Ovary (tissue), 3 donors: ENCODE data around the gene CP.

ENCODE experiments used
- EP300 ChIP-seq: sonication (generic); formaldehyde crosslinking; IDR thresholded peaks from one replicate; pipeline ENCODE4 v1.6.1; 2017; ENCODE audit warnings: antibody characterized with exemption
- POLR2A ChIP-seq: fragments of 450-650 bp; IDR thresholded peaks from one replicate; pipeline ENCODE4 v1.6.1; 2017; ENCODE audit warnings: antibody characterized with exemption, mild to moderate bottlenecking, moderate library complexity
- TF ChIP-seq, protein P1 (sequence below), 3 donors: fragments of 450-650 bp in 2 of 3; fragments of 200-600 bp in 1 of 3; IDR thresholded peaks; one replicate each; pipeline versions ENCODE4 v1.5.1 to v1.8.0; 2016 to 2022; ENCODE audit warnings: antibody characterized with exemption in 3 of 3, mild to moderate bottlenecking in 1 of 3
- donor health status: DM: no; HTN: no; CAD: no.

DNA sequence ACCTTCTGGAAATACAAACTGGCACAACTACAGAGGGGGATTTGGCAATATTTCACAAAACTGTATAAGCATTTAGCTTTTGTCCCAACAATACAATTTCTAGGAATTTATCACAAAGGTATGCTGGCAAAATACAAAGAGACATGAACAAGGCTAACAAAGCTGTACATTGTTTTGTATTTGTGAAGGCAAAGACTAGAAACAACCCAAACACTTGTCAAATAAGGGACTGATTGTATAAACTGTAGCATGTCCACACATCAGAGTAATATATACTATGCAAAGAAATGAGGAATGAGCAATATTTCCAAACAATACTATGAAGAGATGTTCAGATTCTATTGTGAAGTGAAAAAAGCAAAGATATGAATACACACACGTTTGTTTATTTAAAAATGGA, 26.4 kb downstream of the CP start:
- TF ChIP-seq, protein P1, sequence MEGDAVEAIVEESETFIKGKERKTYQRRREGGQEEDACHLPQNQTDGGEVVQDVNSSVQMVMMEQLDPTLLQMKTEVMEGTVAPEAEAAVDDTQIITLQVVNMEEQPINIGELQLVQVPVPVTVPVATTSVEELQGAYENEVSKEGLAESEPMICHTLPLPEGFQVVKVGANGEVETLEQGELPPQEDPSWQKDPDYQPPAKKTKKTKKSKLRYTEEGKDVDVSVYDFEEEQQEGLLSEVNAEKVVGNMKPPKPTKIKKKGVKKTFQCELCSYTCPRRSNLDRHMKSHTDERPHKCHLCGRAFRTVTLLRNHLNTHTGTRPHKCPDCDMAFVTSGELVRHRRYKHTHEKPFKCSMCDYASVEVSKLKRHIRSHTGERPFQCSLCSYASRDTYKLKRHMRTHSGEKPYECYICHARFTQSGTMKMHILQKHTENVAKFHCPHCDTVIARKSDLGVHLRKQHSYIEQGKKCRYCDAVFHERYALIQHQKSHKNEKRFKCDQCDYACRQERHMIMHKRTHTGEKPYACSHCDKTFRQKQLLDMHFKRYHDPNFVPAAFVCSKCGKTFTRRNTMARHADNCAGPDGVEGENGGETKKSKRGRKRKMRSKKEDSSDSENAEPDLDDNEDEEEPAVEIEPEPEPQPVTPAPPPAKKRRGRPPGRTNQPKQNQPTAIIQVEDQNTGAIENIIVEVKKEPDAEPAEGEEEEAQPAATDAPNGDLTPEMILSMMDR (IDR thresholded peaks at IDR 0.05) = no peak
- TF ChIP-seq POLR2A = no peak
- TF ChIP-seq EP300 = no peak
